Measurements from ENCODE around the gene KLHL18. TPM values are rescaled to one million over a fixed set of nuclear protein-coding genes. Genes with fewer than 3 reads are reported as not detected.

KLHL18 gene
- total RNA-seq, 1 donor from 2014 or later, result 47.4 TPM

GRCh38 chr3:47337656-47338055 is 54.9 kb downstream of the KLHL18 start:
- DNase-seq, result no peak
- peaks cover 2% of the 10 kb centered on the region for H3K9me3 Mint-ChIP-seq (ENCODE audit: unreplicated experiment)
- no peaks in the 10 kb centered on the region for H3K4me1 Mint-ChIP-seq (ENCODE audit: low read depth, unreplicated experiment)
- TF ChIP-seq CTCF (IDR thresholded peaks at IDR 0.05; ENCODE audit: partially characterized antibody, unreplicated experiment), result no peak
- H3K27me3 Mint-ChIP-seq (ENCODE audit: unreplicated experiment), result peaks cover 6% of the 10 kb centered on the region
- no peak overlapping the region for H3K4me3 Mint-ChIP-seq (ENCODE audit: unreplicated experiment)
- no peak overlapping the region for H3K27ac Mint-ChIP-seq (ENCODE audit: unreplicated experiment)
- H3K36me3 Mint-ChIP-seq (ENCODE audit: unreplicated experiment), result no peaks in the 10 kb centered on the region

- Mint-ChIP-seq H3K27me3 (ENCODE audit: unreplicated experiment) (peaks cover 3% of the 10 kb centered on the region), H3K9me3 (ENCODE audit: unreplicated experiment) (peaks cover 2% of the 10 kb centered on the region), H3K4me3 (ENCODE audit: unreplicated experiment) (no peak overlapping the region), H3K4me1 (ENCODE audit: low read depth, unreplicated experiment) (no peaks in the 10 kb centered on the region), H3K27ac (ENCODE audit: unreplicated experiment) (no peak overlapping the region), H3K36me3 (ENCODE audit: unreplicated experiment) (no peaks in the 10 kb centered on the region)
- no peak for DNase-seq
- TF ChIP-seq CTCF (IDR thresholded peaks at IDR 0.05; ENCODE audit: partially characterized antibody, unreplicated experiment), result no peak
These were observed 57.2 kb downstream of the KLHL18 start for GRCh38 chr3:47339951-47340350.

GRCh38 chr3:47340866-47341265 is 58.1 kb downstream of the KLHL18 start:
- Mint-ChIP-seq H3K4me3 (ENCODE audit: unreplicated experiment) (no peak overlapping the region), H3K27me3 (ENCODE audit: unreplicated experiment) (peaks cover 3% of the 10 kb centered on the region), H3K4me1 (ENCODE audit: low read depth, unreplicated experiment) (no peaks in the 10 kb centered on the region), H3K27ac (ENCODE audit: unreplicated experiment) (no peak overlapping the region), H3K36me3 (ENCODE audit: unreplicated experiment) (no peaks in the 10 kb centered on the region), H3K9me3 (ENCODE audit: unreplicated experiment) (peaks cover 2% of the 10 kb centered on the region)
- TF ChIP-seq CTCF (IDR thresholded peaks at IDR 0.05; ENCODE audit: partially characterized antibody, unreplicated experiment), result no peak
- no peak for DNase-seq

- Mint-ChIP-seq H3K9me3 (ENCODE audit: unreplicated experiment) (peaks cover 2% of the 10 kb centered on the region), H3K36me3 (ENCODE audit: unreplicated experiment) (no peaks in the 10 kb centered on the region), H3K4me3 (ENCODE audit: unreplicated experiment) (no peak overlapping the region), H3K27me3 (ENCODE audit: unreplicated experiment) (peaks cover 3% of the 10 kb centered on the region), H3K27ac (ENCODE audit: unreplicated experiment) (no peak overlapping the region), H3K4me1 (ENCODE audit: low read depth, unreplicated experiment) (no peaks in the 10 kb centered on the region)
- DNase-seq, result no peak
- no peak for TF ChIP-seq CTCF (IDR thresholded peaks at IDR 0.05; ENCODE audit: partially characterized antibody, unreplicated experiment)
These were observed 59.4 kb downstream of the KLHL18 start for GRCh38 chr3:47342151-47342550.

- H3K4me1 Mint-ChIP-seq (ENCODE audit: low read depth, unreplicated experiment), result no peaks in the 10 kb centered on the region
- H3K36me3 Mint-ChIP-seq (ENCODE audit: unreplicated experiment), result no peaks in the 10 kb centered on the region
- DNase-seq, result no peak
These were observed 60.1 kb downstream of the KLHL18 start for GRCh38 chr3:47342812-47343211.

More at GRCh38 chr3:47342812-47343211, 60.1 kb downstream of the KLHL18 start:
- Mint-ChIP-seq H3K9me3 (ENCODE audit: unreplicated experiment) (peaks cover 2% of the 10 kb centered on the region), H3K4me3 (ENCODE audit: unreplicated experiment) (no peak overlapping the region), H3K27me3 (ENCODE audit: unreplicated experiment) (peaks cover 3% of the 10 kb centered on the region), H3K27ac (ENCODE audit: unreplicated experiment) (no peak overlapping the region)
- no peak for TF ChIP-seq CTCF (IDR thresholded peaks at IDR 0.05; ENCODE audit: partially characterized antibody, unreplicated experiment)

Measured in glutamatergic neuron (in vitro differentiated cells).